SU-DHL-6 (cell line): ENCODE results near the gene CDH13.

Source experiments
- EZH2phosphoT487 ChIP-seq: fragments of 200-600 bp; sonication (generic), shearing (Covaris generic); conservative IDR thresholded peaks from 2 replicates; pipeline ENCODE4 v1.6.1; 2018; ENCODE audit warnings: mild to moderate bottlenecking, antibody characterized with exemption, low read length, moderate library complexity, mixed read lengths
- TF ChIP-seq, protein P1 (sequence below): fragments of 200-600 bp; sonication (generic); IDR thresholded peaks from one replicate; pipeline ENCODE4 v1.5.1; 2017; ENCODE audit warnings: antibody characterized with exemption, mild to moderate bottlenecking, low read length, moderate library complexity; ENCODE audit not compliant: insufficient read depth, poor library complexity, severe bottlenecking

DNA sequence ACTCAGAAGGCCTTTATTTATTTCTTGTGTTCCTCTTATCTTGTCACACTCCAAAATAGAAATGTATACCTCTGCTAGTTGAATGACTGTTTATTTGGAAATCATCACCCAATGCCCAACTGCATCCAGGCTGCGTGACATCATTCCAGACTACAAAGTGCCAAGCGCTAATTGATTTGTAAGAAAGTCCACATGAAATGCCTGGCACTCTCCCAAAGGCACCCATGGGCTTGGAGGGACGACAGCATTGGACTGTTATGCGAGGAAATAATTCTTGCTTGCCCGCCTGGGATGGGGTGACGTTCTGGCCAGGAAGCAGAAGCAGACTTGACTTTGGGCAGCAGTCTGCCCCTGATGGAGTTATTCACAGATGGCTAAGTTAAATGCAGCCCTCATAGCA, 165.9 kb downstream of the CDH13 start:
- TF ChIP-seq, protein P1, sequence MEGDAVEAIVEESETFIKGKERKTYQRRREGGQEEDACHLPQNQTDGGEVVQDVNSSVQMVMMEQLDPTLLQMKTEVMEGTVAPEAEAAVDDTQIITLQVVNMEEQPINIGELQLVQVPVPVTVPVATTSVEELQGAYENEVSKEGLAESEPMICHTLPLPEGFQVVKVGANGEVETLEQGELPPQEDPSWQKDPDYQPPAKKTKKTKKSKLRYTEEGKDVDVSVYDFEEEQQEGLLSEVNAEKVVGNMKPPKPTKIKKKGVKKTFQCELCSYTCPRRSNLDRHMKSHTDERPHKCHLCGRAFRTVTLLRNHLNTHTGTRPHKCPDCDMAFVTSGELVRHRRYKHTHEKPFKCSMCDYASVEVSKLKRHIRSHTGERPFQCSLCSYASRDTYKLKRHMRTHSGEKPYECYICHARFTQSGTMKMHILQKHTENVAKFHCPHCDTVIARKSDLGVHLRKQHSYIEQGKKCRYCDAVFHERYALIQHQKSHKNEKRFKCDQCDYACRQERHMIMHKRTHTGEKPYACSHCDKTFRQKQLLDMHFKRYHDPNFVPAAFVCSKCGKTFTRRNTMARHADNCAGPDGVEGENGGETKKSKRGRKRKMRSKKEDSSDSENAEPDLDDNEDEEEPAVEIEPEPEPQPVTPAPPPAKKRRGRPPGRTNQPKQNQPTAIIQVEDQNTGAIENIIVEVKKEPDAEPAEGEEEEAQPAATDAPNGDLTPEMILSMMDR, result no peak
- TF ChIP-seq EZH2phosphoT487, result no peak
